Measurements from ENCODE around the gene TRIO. TPM values are rescaled to one million over a fixed set of nuclear protein-coding genes. Genes with fewer than 3 reads are reported as not detected.

TRIO gene
- total and polyA plus RNA-seq, 2 experiments from 2014 or later = 18.5 to 78.2 TPM

DNA sequence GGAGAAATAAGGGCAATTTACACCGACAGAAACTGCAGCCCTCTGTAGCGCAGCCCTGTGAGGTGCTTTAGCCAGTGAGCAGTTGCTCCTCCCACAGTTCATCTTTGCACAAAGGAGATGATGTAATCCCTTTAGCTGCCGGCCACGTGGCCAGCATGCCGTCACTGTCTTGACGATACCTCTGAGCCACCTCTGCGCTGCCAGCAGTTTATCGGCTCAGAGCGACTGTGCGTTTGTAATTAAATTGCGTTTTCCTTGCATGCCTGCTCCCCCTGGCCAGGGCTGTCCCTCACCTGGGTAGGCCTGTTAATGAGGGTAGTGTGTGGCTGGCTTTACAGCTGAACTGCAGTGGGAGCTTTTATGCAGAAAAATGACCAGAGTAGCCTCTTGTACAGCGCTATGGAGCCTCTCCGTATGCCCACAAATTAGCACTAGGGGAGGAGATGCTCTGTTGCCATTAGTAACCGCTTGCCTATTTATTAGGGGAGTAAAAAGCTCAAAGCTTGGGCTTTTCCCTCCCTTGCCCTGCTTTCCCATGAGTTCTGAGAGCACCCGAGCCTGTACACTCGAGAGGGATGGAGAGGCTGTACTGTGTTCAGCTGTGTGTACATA lies 107.0 kb downstream of the TRIO start:
- no peak for TF ChIP-seq EZH2 (IDR thresholded peaks at IDR 0.05; ENCODE audit: borderline replicate concordance)
- TF ChIP-seq, protein P1, sequence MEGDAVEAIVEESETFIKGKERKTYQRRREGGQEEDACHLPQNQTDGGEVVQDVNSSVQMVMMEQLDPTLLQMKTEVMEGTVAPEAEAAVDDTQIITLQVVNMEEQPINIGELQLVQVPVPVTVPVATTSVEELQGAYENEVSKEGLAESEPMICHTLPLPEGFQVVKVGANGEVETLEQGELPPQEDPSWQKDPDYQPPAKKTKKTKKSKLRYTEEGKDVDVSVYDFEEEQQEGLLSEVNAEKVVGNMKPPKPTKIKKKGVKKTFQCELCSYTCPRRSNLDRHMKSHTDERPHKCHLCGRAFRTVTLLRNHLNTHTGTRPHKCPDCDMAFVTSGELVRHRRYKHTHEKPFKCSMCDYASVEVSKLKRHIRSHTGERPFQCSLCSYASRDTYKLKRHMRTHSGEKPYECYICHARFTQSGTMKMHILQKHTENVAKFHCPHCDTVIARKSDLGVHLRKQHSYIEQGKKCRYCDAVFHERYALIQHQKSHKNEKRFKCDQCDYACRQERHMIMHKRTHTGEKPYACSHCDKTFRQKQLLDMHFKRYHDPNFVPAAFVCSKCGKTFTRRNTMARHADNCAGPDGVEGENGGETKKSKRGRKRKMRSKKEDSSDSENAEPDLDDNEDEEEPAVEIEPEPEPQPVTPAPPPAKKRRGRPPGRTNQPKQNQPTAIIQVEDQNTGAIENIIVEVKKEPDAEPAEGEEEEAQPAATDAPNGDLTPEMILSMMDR (IDR thresholded peaks at IDR 0.05; ENCODE audit: poor library complexity) = no peak
- TF ChIP-seq EZH2phosphoT487 (IDR thresholded peaks at IDR 0.05; ENCODE audit: low read depth, severe bottlenecking, unreplicated experiment) = no peak
- H3K36me3 ChIP-seq (replicated peaks; ENCODE audit: insufficient read depth, low read depth) = no peaks in the 10 kb centered on the region
- no peaks in the 10 kb centered on the region for H3K4me1 ChIP-seq (ENCODE audit: insufficient read depth)
- no peak overlapping the region for H3K27ac ChIP-seq
- no peaks in the 10 kb centered on the region for H3K27me3 ChIP-seq
- no peaks in the 10 kb centered on the region for H3K9me3 ChIP-seq (ENCODE audit: low read depth)
- DNase-seq (ENCODE audit: low spot score) = peak; percentile 61
- H3K79me2 ChIP-seq = peaks cover 99% of the 10 kb centered on the region
- peaks cover 68% of the 10 kb centered on the region for H4K20me1 ChIP-seq (ENCODE audit: insufficient read depth, poor library complexity, severe bottlenecking)
- H2AFZ ChIP-seq = no peak overlapping the region
- H3K4me2 ChIP-seq = peak overlapping the region; percentile 58
- H3K4me3 ChIP-seq = no peak overlapping the region
- WGBS (ENCODE audit: low lambda C conversion rate, missing lambda C conversion rate) = 54% methylated on average over 16 of the region's 16 CpGs
- no peaks in the 10 kb centered on the region for H3K9me2 ChIP-seq (replicated peaks; ENCODE audit: insufficient read depth)

DNA sequence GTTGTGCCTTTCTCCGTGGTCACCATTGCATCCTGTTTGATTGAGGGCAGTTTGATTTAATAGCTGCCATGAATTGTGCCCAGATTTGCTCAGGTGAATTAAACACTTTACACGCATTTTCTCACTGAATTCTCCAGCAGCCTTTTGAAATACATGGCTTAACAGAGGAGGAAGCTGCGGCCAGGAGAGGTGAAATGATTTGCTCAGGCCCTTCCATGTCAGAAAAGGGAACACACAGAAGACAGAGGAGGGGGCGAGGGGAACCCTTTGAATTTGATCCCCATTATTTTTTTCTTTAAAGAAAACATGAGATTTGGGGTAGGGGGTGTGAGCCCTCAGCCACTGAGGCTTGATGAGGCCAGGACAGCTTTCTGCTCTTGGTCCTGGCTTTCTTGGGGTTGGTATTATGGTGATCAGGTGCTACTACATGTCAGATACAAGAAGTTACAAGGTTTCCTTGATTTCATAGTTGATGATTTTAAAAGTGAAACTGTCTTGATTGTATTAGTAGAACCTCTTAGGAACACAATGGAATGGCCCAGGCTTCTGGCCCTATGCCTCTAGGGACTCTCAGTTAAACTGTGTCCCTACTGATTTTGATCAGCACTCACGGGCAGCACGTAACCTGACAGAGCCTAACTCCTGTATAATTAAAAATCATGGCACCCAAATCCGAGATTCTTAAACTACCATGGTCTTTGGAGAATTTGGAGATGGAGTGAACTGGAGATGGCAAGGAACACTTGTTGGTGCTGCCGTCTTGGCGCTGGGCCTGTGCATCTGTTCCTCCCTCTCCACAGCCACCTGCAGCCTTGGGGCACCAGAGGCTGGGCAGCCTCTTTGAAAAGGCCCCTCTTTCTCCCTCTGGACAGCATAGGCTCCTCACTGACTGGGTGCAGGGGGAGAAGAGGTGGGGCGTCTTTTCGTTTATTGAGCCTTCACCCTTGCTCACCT lies 107.9 kb downstream of the TRIO start:
- H3K4me2 ChIP-seq = peak overlapping the region; percentile 58
- no peak overlapping the region for H3K4me3 ChIP-seq
- TF ChIP-seq EZH2phosphoT487 (IDR thresholded peaks at IDR 0.05; ENCODE audit: low read depth, severe bottlenecking, unreplicated experiment) (no peak), EZH2 (IDR thresholded peaks at IDR 0.05; ENCODE audit: borderline replicate concordance) (no peak)
- TF ChIP-seq, protein P1 (IDR thresholded peaks at IDR 0.05; ENCODE audit: poor library complexity) = no peak
- peaks cover 99% of the 10 kb centered on the region for H3K79me2 ChIP-seq
- peaks cover 61% of the 10 kb centered on the region for H4K20me1 ChIP-seq (ENCODE audit: insufficient read depth, poor library complexity, severe bottlenecking)
- H2AFZ ChIP-seq = no peak overlapping the region
- WGBS (ENCODE audit: low lambda C conversion rate, missing lambda C conversion rate) = 92% methylated on average over 11 of the region's 11 CpGs
- H3K9me2 ChIP-seq (replicated peaks; ENCODE audit: insufficient read depth) = no peaks in the 10 kb centered on the region
- no peaks in the 10 kb centered on the region for H3K36me3 ChIP-seq (replicated peaks; ENCODE audit: insufficient read depth, low read depth)
- no peak overlapping the region for H3K27ac ChIP-seq
- no peaks in the 10 kb centered on the region for H3K4me1 ChIP-seq (ENCODE audit: insufficient read depth)
- no peak for DNase-seq (ENCODE audit: low spot score)
- H3K27me3 ChIP-seq = no peaks in the 10 kb centered on the region
- H3K9me3 ChIP-seq (ENCODE audit: low read depth) = peaks cover 5% of the 10 kb centered on the region

DNA sequence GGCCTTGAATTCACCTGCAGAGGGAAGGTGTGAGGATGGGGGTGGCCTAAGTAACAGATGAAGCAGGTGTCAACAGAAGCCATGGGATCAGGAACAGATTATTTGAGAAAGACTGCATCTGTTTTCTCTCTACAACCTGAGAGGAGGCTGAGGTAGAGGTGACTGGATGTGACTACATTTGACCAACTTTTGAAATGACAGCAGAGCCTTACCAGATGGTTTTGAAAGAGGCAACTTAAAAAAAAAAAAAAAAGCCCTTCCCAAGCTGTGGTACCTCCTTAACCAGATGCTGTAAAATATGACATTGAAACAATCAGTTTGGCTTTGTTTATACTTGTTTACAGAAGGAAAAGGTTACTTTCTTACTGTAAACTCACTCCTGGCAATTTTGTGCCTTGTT lies 108.6 kb downstream of the TRIO start:
- H3K4me1 ChIP-seq (ENCODE audit: insufficient read depth) = no peaks in the 10 kb centered on the region
- H2AFZ ChIP-seq = no peak overlapping the region
- H3K4me3 ChIP-seq = no peak overlapping the region
- DNase-seq (ENCODE audit: low spot score) = no peak
- H3K36me3 ChIP-seq (replicated peaks; ENCODE audit: insufficient read depth, low read depth) = no peaks in the 10 kb centered on the region
- H4K20me1 ChIP-seq (ENCODE audit: insufficient read depth, poor library complexity, severe bottlenecking) = peaks cover 58% of the 10 kb centered on the region
- no peaks in the 10 kb centered on the region for H3K9me2 ChIP-seq (replicated peaks; ENCODE audit: insufficient read depth)
- no peak overlapping the region for H3K4me2 ChIP-seq
- H3K9me3 ChIP-seq (ENCODE audit: low read depth) = peaks cover 5% of the 10 kb centered on the region
- no peak overlapping the region for H3K27ac ChIP-seq
- peaks cover 99% of the 10 kb centered on the region for H3K79me2 ChIP-seq
- H3K27me3 ChIP-seq = no peaks in the 10 kb centered on the region
- TF ChIP-seq, protein P1 (IDR thresholded peaks at IDR 0.05; ENCODE audit: poor library complexity) = no peak
- TF ChIP-seq EZH2phosphoT487 (IDR thresholded peaks at IDR 0.05; ENCODE audit: low read depth, severe bottlenecking, unreplicated experiment) (no peak), EZH2 (IDR thresholded peaks at IDR 0.05; ENCODE audit: borderline replicate concordance) (no peak)
